GM19468 (cell line): ENCODE data around the gene TLE3.
"Not testable (repeated sequence)": the region's sequence is repeated elsewhere in the genome, so short reads cannot be mapped to it uniquely, and the experiment has no call there.

Experiments used
- ATAC-seq: cut with Tn5 transposase; IDR thresholded peaks from one replicate; pipeline ENCODE4 v1.9.1; 2021; ENCODE audit warnings: mild to moderate bottlenecking, moderate library complexity, moderate number of reproducible peaks; ENCODE audit not compliant: unreplicated experiment; ENCODE audit errors: extremely low read depth

Gene TLE3

GRCh38 chr15:70097321-70098152 is at the start of gene TLE3:
TLE3 (minus strand) TSS chr15:70097917; CDS start chr15:70096798, 1,119 bp downstream.
- ATAC-seq, result peak; percentile 47

GRCh38 chr15:70147178-70147760 is 49.6 kb upstream of the TLE3 start:
- ATAC-seq, result no peak

- ATAC-seq, result no peak
Observed at GRCh38 chr15:70146771-70147170, 49.1 kb upstream of the TLE3 start.

GRCh38 chr15:70146162-70146561 is 48.4 kb upstream of the TLE3 start:
- no peak for ATAC-seq

- ATAC-seq, result no peak
Observed at GRCh38 chr15:70145261-70145660, 47.5 kb upstream of the TLE3 start.

- ATAC-seq, result no peak
Observed at GRCh38 chr15:70142322-70143191, 44.8 kb upstream of the TLE3 start.

GRCh38 chr15:70142072-70142321 is 44.3 kb upstream of the TLE3 start:
- ATAC-seq, result no peak

GRCh38 chr15:70141376-70142071 is 43.8 kb upstream of the TLE3 start:
- no peak for ATAC-seq

GRCh38 chr15:70140543-70141375 is 43.0 kb upstream of the TLE3 start:
- ATAC-seq, result no peak

GRCh38 chr15:70140025-70140542 is 42.4 kb upstream of the TLE3 start:
- ATAC-seq, result no peak

- ATAC-seq, result no peak
Observed at GRCh38 chr15:70137967-70138366, 40.2 kb upstream of the TLE3 start.

- not testable (repeated sequence) for ATAC-seq
Observed at GRCh38 chr15:70137021-70137420, 39.3 kb upstream of the TLE3 start.

- ATAC-seq, result no peak
Observed at GRCh38 chr15:70133781-70134421, 36.2 kb upstream of the TLE3 start.

GRCh38 chr15:70133296-70133695 is 35.6 kb upstream of the TLE3 start:
- no peak for ATAC-seq

- ATAC-seq, result no peak
Observed at GRCh38 chr15:70132571-70132970, 34.9 kb upstream of the TLE3 start.

GRCh38 chr15:70132139-70132538 is 34.4 kb upstream of the TLE3 start:
- no peak for ATAC-seq

- ATAC-seq, result no peak
Observed at GRCh38 chr15:70128414-70129140, 30.9 kb upstream of the TLE3 start.

GRCh38 chr15:70127770-70128413 is 30.2 kb upstream of the TLE3 start:
- ATAC-seq, result no peak
